Stimulated activated CD4-positive, alpha-beta T cell treated with anti-CD3 and anti-CD28 coated beads, Interleukin-12 subunit alpha, Interleukin-12 subunit beta, amount 100 ng/mL, for 4 hours (primary cell): Measurements from ENCODE around the gene RSPH10B.
A peak's percentile ranks its signal among the peaks of the same experiment; 100 is the strongest.
"Not testable (repeated sequence)": the region's sequence is repeated elsewhere in the genome, so short reads cannot be mapped to it uniquely, and the experiment has no call there.

ENCODE experiments used
- DNase-seq: peaks from one replicate; pipeline ENCODE4 v3.0.0-alpha.2; 2020

Gene RSPH10B

DNA sequence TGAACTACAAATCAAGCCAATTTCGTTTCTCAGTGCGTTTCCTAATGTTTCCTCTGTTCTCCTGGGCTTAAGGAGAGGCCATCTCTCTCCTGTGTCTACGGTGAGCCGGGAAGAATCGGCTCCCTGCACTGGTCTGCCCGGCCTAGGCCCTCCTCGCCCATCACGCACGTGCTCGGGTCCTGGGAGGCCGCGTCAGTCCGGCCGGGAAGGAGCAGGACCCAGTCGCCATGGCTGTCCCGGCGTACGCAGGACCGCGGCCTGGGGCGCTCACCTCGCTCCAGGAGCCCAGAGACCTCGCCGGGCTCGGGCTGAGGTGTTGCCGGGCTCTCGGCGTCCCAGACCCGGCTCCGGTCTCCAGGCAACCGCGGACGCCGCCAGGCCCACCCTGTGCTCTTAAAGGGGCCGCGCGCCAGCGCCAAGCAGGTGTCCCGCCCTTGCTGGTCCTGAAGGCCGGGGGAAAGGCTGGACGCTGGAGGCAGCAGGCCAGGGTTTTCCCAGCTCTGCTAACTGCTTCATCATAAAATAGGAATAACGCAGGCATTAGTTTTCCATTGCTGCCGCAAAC is at the start of gene RSPH10B:
Gene RSPH10B (minus strand): TSS at position 343 of the 565 bp plus-strand sequence. CDS start 3,573 bp downstream, outside the sequence.
- not testable (repeated sequence) for DNase-seq

DNA sequence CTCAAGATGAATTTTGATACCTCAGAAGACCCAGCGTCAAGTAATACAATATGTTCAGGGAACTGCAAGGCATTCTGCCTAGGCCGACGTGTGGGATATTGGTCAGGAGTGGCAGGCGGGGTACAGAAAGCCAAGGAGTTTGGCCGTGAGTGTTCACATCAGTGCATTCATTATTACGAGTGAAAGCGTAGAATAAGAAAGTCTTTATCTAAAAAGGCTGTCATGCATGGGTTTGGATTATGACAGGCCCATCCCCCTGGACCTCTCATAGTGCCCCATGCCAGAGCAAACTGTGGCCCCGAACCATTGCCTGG is 46.1 kb upstream of the RSPH10B start:
- no peak for DNase-seq

DNA sequence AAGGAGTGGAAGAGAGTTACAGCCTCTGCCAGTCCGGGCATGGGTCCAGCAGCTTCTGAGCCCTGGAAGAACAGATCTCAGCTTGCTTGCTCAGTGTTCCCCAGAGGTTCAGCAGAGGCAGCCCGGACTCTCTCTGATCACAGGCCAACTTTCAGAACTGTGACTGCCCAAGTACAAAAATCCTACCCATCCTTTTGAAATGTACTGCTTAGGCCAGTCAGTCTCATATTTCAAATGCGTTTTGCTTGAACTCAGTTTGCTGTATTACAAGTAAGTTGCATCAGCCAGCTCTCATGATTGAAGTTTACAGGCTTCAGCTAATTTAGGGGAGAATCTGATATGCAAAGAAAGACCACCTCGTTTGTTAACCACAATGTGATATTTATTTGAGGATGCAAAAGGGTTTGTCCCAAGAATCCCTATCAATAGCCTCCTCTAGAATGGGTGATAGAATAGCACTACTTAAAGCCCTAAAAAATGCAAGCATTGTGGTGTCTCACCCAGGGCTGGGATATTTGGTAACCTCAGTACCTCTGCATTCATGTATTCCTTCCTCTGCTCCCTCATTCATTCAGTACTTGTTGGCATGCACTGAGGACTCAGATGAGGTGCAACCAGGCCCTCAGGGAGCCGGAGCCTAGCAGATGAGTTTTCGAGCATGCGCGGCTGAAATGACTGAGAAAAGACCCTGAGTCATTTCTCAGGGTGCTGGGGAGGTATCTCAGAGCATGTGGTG is 45.6 kb upstream of the RSPH10B start:
- no peak for DNase-seq

DNA sequence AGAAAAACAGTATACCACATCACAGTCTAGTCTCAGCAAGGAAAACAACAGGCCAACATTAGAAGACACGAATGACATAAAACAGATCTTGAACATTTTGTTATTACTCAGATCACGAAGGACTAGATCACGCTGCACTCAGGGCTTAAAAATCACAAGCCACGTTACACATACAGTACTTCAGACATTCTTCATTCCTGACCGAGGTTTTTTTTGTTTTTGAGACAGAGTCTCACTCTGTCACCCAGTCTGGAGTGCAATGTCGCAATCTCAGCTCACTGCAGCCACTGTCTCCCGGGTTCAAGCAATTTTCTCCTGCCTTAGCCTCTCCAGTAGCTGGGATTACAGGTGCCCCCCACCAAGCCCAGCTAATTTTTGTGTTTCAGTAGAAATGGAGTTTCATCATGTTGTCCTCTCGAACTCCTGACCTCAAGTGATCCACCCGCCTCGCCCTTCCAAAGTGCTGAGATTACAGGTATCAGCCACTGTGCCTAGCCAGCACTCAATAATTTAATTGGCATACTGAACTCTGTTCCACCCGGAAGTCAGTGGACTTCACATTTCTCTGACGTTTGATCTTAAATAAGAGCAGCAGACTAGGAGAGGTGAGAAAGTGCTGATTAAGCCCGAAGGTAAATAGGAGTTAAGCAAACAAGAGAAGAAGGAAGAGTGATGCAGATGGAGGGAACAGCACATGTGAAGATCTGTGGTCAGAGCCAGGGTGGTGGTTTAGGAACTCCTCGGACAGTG is 42.0 kb upstream of the RSPH10B start:
- no peak for DNase-seq

DNA sequence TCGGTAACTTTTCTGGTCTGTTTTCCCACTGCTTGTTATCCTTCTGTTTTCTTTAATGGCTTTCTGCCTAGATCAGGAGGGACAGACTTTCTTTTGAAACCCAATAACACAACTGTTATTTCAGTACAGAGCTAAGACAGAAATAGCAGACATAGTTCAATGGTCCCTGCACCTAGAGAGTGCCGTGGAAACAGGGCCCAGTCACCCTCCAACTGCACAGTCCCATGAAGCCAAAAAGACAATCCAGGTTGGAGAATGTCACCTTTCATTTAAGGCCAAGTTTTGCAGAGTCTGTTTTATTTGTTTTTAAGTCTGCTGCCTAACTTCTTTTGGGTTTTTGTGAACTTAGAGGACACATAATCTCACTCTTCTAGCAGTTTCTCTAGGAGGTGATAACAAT is 41.1 kb upstream of the RSPH10B start:
- no peak for DNase-seq

DNA sequence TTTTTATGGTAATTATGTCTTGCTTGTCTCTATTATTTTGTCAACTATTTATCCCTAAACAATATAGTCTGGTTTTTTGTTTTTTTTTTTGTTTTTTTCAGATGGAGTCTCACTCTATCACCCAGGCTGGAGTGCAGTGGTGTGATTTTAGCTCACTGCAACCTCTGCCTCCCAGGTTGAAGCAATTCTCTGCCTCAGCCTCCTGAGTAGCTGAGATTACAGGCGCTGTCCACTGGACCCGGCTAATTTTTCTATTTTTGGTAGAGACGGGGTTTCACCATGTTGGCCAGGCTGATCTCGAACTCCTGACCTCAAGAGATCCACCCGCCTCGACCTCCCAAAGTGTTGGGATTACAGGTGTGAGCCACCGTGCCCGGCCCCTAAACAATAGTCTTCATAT is 39.9 kb upstream of the RSPH10B start:
- DNase-seq: not testable (repeated sequence)

DNA sequence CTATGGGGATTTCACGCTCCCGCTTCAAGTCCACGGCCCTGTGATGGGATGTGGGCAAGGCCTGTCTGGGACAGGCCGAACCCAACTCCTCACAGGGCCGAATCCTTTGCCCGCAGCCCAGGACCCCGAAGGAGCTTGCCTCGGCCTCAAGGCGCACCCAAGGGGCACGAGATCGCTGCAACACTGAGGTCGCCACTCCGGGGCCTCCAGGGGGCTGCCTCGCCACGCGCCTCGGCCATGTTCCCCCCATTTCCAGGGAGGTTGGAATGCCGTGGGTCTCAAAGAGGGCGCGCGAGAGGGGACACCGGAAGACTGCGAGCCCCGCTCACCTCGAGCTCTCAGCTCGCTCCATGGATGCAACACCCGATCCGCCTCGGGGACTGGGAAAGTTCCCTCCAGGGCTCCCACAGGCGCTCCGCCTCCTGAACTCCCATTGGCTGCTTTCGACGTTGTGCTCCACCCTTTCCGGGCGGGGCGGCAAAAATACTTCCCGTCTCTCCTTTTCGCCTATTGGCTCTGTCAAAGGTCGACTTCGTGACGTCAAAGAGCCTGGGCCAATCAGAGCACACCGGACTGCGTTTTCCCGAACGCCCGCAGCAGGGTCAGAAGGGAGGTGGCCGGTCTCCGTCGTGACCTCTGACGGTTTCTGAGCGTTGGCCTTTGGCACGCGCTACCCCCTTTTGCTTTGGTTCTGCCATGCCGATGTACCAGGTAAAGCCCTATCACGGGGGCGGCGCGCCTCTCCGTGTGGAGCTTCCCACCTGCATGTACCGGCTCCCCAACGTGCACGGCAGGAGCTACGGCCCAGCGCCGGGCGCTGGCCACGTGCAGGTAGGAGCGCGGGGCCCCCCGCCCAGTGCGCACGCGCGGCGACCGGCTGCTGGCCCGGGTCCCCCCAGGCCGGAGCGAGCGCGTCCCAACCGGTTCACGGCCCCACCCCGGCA is 38.5 kb upstream of the RSPH10B start, which contains the start of the genes AIMP2 and PMS2:
Gene AIMP2 (plus strand): TSS at position 605 of the 944 bp plus-strand sequence. CDS start 92 bp downstream, at position 697.
Gene PMS2 (minus strand): TSS at position 382 of the 944 bp plus-strand sequence. CDS start 30 bp downstream, at position 352.
- peak; percentile 94 for DNase-seq

DNA sequence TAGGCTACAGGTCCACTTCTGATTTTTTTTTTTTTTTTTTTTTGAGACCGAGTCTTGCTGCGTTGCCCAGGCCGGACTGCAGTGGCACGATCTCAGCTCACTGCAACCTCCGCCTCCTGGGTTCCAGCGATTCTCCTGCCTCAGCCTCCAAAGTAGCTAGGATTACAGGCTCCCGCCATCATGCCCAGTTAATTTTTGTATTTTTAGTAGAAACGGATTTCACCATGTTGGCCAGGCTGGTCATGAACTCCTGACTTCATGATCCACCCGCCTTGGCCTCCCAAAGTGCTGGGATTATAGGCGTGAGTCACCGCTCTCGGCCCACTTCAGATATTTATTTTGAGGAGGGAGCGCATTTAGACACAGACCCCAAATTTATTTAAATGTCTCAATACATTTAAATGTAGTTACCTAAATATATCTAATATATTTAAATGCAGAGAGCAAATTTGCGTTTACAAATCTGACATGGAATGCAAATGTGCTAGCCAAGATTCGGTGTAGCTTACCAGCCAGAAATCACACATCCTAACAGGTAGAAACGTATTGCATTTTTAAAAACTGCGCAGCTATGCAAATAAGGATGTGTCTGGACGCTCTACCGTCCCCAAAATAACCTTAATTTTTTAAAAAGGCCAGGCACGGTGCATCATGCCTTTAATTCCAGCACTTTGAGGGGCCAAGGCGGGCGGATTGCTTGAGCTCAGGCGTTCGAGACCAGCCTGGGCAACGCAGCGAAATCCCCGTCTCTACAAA is 37.5 kb upstream of the RSPH10B start:
- not testable (repeated sequence) for DNase-seq

DNA sequence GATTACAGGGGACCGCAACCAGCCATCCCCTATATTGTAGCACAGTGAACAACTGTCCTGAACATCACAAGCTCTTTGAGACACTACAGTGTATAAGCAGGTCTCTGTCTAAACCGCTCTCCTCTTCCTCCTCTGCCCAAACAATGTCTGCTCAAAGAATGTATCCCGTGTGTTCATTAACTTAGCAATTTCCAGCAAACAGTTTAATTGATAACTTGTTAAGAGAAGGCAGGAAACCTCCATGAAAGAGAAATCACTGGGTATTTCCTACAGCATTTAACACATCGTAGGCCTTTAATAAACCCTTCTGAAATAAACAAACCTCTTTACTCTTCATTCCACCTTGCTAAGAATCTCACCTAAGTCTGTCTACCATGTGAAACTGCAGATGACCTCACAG is 36.9 kb upstream of the RSPH10B start:
- no peak for DNase-seq

DNA sequence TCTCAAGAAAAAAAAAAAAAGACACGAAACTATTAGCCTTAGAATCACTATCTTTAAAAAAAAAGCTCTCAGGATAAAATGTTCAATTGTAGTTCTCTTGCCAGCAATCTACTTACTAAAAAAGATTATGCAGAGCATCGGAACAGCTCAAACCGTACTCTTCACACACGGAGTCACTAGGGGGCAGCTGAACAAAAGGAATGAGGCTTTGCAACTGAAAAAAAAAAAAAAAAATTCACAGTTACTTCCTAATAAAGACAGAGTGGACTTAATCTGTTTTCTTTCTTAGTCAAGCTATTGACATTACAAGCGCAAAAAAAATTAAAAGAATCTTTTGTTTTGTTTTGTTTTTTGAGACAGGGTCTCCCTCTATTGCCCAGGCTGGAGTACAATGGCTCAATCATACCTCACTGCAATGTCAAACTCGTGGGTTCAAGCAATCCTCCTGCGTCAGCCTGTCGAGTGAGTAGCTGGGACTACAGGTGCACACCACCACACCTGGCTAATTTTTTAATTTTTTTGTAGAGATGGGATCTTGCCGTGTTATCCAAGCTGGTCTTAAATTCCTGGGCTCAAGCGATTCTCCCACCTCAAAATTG is 26.8 kb upstream of the RSPH10B start:
- DNase-seq: no peak

DNA sequence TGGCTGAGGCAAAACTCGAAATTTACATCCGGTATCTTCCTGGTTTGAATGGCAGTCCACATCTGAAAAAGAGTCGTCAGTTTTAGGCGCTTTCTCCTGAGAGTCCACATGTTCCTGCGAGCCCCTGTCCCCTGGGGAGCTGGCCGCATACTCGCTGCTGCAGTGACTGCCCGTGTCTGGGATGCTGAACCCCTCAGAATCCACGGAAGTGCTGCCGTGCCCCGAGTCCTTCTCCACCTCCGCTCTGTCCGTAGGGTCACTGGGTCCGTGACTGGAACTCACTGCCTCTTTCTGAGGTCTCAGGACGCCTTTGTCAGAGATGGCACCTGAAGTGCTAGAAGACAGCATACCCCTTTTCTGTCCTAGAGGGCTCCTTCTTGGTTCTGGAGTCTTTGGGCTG is 16.6 kb upstream of the RSPH10B start:
- DNase-seq: not testable (repeated sequence)

DNA sequence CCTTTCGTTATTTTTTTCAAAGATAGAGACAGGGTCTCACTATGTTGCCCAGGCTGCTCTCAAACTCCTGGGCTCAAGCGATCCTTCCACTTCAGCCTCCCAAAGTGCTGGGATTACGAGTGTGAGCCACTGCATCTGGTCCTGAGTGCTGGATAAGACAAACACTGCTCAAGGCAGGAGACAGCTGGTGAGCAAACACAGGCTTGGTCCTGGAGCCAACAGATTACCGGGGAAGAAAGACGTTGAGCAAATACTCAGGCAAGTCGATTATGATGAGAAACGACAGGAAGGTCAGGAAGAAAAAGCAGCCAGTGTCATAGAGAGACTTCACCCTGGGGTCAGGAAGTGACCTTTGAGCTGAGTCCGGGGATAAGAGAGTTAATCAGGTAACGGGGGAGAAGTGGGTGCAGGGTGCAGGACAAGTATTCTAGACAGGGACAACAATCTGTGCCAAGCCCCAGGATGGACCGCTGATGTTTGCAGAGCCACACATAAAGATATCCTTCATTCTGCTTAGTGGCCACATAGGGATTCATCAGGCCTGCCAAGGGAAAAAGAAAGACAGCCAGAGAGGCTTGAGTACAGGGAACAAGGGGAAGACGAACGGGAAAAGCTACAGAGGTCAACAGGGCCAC is 9.3 kb upstream of the RSPH10B start:
- not testable (repeated sequence) for DNase-seq

DNA sequence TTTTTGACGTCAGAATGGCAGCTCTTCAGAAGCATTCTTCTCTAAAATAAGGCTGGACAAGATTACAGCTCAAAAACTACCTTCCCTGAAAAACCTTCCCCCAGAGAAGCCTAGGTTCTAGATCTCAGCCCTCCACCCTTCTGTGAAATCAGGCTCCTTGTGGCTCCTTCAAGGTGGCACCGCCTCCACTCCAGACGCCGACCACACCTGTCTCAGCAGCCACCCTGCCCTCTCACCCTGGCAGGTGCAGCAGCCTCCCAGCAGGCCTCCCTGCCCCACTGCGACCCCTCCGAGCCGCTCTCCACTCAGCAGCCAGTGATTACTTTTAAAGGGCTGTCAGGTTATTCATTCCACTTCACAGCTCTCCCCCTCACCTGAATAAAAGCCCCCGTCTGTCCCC is 3.1 kb upstream of the RSPH10B start:
- DNase-seq: not testable (repeated sequence)

DNA sequence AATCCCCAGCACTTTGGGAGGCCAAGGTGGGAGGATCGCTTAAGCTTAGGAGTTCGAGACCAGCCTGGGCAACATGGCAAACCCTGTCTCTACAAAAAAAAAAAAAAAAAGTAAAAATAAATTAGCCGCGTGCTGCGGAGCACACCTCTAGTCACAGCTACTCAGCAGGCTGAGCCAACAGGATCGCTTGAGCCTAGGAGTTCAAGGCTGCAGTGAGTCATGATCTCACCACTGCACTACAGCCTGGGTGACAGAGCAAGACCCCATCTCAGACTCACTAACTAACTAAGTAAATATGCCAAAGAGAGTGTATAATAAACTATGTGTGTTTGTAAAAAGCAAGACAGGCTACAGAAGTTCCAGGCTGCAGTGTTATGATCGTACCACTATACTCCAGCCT is 6.7 kb downstream of the RSPH10B start:
- DNase-seq: not testable (repeated sequence)

DNA sequence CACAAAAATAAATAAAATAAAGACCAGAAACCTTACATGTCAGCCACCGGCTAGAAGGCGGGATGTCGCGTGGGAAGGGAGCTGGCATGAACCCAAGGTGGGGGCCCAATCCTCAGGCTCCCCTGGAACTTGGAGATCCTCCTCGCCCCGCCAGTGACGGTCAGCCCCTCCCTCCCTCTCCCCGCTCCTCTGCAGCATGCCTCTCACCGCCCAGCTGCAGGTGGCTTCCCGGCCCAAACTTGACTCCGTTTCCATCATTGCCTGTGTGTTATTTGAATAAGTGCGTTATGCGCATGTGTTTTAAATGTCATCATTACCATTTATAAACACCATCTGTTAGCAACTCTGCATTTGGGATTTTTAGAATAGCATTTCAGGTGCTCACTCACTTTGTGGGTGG is 7.3 kb downstream of the RSPH10B start:
- not testable (repeated sequence) for DNase-seq

DNA sequence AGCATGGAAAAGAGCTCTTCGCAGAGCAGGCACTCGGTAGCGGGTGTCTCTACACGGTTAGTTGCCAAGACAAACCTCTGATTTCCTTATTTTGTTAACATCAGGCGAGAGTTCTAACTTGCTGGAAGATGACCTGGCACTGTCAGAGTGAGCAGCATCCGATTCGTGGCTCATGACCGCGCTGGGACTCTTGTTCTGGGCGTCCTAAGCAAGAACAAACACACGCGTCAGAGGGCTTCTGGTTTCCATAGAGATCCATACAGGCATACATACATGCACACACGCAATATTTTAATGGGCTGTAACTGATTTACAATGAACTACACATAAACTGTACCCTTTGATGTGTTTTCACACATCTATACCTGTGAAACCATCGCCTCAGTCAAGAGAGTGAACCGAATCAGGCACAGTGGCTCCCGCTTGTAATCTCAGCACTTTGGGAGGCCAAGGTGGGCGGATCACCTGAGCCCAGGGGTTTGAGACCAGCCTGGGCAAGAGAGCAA is 35.5 kb downstream of the RSPH10B start:
- not testable (repeated sequence) for DNase-seq

DNA sequence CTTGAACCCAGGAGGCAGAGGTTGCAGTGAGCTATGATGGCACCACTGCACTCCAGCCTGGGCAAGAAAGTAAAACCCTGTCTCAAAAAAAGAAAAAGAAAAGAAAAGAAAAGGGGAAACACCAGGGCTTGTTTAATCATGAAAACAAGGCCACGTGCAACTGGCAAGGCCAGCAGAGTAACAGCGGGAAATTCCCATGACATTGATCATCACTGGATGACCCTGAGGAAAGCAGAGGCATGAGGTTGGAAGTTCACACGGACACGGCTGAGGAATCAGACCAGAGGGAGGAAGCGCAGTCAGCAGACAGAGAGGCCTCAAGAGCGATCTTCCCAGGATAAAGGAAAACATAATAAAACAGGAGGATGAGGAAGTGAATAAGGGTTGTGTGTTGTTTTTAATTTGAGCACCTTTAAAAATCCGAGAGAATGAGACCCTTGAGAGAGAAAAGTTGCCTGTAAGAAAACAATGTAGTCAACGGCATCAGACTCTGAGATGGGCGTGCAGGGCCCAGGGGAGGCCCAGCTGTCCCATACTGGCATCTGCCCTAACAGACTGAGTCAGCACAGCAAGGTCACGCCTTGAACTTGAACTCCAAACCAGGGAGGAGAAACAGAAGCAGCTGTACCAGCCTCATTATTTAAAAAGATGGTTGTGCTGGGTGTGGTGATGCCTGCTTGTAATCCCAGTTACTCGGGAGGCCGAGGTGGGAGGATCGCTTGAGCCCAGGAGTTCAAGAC is 38.4 kb downstream of the RSPH10B start:
- DNase-seq: not testable (repeated sequence)

DNA sequence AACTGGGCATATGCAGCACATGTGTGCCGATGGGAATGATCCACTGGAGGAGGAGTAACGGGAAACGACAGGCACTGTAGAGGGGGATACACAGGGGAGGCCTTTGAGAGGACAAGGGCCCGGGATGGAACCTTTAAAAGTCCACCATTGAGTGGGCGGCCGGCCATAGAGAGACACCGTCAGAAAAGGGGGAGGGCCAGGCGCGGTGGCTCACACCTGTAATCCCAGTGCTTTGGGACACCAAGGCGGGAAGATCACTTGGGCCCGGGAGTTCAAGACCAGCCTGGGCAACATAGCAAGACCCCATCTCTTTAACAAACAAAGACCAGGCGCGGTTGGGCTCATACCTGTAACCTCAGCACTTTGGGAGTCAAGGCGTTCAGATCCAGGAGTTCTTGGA is 39.2 kb downstream of the RSPH10B start:
- not testable (repeated sequence) for DNase-seq

DNA sequence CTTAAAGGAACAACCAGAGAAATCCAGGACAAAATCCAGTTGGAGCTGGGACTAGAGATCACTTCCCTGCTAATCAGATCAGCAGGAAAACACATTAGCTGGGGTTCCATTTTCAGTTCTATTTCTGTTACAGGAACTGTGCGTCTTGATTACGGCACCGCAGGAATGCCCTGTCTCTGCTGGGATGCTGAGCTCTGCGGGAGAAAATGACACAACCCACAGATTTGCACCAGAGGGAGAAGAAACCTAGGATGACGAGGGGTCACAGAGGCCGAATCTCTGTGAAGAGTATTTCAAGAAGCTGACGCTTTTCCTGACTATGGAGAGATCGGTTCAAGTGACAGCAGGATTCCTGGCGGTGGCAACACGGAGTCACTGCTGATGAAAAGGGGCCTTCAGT is 40.2 kb downstream of the RSPH10B start:
- DNase-seq: not testable (repeated sequence)
